COR-L47 (cell line): ENCODE results near the gene GUCA1C.

Experiments
- DNase-seq: peaks from one replicate; lab custom pipeline; 2025; lab: John Stamatoyannopoulos, UW

Gene GUCA1C

DNA sequence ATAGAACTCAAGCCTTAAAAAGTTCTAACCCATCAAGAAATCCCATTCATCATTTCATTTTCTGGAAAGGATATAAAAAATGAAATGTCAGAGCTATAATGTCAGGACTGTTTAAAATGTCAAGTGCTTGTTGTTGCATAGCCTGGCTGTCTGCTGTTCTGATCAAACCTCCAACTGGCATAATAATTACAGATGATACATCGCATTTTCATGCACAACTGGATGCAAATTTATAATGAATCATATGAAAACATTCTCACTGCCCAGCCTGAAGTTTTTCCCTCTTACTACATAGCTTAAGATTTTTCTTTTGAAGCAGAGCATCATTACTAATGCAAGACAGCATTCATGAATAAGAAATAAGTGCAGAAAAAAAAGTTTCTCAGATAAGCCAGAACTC, 46.5 kb downstream of the GUCA1C start:
- no peak for DNase-seq

DNA sequence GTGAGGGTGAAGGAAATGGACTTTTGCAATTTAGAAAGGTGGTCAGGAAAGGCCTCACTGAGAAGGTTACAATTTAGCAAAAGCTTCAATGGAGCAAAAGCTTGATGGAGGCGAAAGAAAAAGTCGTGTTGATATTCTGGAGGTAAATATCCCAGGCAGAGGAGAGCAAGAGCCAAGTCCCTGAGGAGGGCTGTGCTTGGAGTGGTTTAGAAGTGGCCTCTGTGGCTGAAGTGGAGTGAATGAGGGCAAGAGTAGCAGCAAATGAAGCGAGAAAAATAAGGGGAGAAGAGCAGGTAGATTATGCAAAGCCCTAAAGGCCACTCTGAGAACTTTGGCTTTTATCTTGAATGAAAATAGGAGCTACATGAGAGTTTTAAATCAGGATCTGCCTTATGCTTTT, 54.1 kb downstream of the GUCA1C start:
- DNase-seq = no peak

DNA sequence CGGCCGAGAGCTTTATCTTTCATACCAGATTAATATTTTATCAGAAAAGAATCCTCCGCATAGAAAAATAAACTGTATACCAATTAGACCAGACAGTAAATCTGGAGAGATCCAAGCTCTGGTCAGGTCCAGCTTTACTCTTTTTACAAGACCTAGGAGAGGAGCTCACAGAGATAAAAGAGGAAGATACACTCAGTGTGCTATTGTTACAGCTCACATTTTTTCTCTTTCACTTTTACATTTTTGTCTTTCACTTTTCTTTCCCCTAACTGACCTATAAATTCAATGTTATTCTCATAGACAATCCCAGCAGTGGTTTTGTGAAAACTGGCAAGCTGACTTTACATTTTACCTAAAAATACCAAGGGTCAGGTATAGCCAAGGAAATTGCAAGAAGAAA, 55.8 kb downstream of the GUCA1C start:
- no peak for DNase-seq

GRCh38 chr3:108894981-108895380, 58.7 kb downstream of the GUCA1C start:
- DNase-seq = no peak

- no peak for DNase-seq
Observed at GRCh38 chr3:108891833-108892232, 61.8 kb downstream of the GUCA1C start.

GRCh38 chr3:108887777-108888176, 65.9 kb downstream of the GUCA1C start:
- DNase-seq = no peak

DNA sequence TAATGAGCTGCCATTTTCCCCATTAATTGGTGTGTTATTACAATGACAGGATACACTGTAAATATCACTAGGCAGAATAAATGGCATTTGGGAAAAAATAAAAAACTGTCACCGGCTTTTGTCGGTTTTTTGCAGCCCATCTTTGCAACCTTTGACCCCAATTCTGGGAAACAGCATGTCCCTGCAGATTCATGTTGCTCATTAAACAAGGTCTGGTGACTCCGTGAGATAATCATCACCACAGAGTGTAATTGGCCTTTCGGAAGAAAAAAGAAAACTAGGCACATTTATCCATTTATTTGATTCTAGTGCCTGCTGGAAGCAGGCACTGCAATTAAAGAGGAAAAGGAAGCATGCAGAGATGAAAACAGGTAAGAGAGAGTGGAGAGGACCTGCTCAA, 66.6 kb downstream of the GUCA1C start:
- peak; percentile 60 for DNase-seq

GRCh38 chr3:108883373-108883772, 70.3 kb downstream of the GUCA1C start:
- no peak for DNase-seq

GRCh38 chr3:108882762-108883161, 70.9 kb downstream of the GUCA1C start:
- DNase-seq = no peak

GRCh38 chr3:108879915-108880314, 73.8 kb downstream of the GUCA1C start:
- DNase-seq = no peak

DNA sequence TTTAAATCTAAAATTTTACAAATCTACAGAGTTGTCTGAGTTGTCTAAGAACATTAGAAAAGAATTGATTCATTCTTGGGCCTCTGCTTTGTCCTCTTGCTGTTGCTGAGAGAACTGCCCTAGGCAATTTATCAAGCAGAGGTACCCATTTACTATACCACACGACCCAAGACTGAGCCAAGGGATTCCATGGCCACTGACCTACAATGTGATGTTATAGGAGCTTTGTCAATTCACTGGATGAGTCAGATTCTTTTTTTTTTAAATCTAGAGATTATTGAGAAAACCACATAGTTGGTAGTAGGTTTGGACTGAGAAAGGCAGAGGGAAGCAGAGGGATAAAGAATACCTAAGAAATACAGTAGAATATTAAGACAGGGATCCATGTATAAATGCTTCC, 75.8 kb downstream of the GUCA1C start:
- no peak for DNase-seq

GRCh38 chr3:108863799-108864135, 89.9 kb downstream of the GUCA1C start:
- DNase-seq = no peak

DNA sequence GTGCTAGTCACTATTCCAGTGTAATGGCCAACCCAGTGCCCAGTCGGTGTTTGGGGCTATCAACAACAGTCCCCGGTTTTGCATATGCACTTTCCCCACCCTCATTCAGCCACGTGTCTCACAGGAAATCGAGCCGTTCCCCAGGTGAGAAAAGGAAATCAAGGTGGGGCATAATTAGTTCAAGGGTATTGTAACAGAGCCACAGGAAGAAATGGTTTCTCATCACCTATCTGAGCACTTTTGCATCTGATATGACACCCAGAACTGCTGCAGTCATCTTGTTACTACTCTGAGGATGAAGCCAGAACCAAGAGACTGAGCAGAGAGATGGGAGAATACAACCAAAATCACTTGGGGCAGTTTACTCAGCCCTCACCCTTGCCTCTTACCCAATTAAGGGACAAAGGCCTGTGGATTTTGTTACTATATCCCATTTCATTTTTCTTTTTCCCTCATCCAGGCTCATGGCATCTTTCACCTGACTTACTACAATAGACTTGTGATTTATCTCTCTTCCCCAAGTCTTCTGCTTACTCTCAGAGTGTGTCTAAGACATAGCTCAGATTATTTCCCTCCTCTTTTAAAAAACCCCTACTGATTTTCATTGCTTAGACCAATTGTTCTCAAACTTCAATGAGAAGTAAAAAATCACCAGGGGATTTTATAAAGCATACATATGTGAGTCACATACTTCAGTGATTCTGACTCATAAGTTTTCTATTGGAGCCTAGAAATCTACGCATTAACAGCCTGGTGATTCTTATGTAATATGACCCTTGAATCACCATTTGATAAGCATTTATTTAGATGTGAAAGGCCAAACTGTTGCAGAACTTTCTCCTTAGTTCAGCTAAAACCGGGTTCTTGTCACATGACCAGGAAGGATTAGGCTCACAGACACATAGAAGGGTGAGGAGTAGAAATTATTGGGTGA, 90.5 kb downstream of the GUCA1C start:
- DNase-seq = no peak

DNA sequence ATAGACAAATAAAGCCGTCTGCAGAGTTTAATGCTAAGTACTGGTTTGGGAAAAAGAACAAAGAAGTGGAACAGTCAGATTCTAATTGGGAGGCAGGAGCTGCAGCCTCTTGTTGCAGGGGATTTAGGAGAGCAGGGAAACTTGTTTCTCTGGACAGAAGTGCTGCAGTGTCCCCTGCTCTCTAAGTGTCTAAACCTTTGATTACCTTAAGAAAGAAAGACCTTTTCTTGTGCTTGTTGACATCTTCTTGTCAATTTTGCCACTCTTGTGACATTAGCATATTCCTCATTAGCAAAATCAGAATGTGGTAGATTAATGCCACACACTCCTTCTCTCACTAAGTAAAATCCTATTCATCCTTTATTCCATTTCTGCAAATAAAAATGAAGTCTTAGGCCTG, 92.3 kb downstream of the GUCA1C start:
- no peak for DNase-seq
